ENCODE results near the gene SCP2D1.

DNA sequence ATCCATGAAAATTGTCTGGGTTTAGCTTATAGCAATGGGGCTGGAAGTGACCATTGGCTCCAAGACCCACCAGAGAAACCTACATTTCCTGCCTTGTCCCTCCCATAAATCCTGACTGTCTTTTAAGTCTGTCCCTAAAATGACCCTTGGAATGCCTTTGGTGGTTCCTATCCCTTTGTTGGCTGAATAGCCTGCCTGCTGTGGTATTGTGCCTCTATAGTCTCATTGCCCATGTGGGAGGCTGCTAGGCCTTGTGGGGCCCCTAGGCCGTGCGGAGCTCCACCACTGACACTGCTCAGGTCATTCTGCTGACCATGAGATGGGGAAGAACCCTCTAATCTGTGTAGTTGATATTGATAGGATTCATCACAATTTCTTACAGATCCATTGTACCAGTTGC is 43.3 kb downstream of the SCP2D1 start:
- TF ChIP-seq, protein P1, sequence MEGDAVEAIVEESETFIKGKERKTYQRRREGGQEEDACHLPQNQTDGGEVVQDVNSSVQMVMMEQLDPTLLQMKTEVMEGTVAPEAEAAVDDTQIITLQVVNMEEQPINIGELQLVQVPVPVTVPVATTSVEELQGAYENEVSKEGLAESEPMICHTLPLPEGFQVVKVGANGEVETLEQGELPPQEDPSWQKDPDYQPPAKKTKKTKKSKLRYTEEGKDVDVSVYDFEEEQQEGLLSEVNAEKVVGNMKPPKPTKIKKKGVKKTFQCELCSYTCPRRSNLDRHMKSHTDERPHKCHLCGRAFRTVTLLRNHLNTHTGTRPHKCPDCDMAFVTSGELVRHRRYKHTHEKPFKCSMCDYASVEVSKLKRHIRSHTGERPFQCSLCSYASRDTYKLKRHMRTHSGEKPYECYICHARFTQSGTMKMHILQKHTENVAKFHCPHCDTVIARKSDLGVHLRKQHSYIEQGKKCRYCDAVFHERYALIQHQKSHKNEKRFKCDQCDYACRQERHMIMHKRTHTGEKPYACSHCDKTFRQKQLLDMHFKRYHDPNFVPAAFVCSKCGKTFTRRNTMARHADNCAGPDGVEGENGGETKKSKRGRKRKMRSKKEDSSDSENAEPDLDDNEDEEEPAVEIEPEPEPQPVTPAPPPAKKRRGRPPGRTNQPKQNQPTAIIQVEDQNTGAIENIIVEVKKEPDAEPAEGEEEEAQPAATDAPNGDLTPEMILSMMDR (conservative IDR thresholded peaks at IDR 0.05; ENCODE audit: low read depth, low read length): no peak
- no peak for TF ChIP-seq EZH2 (IDR thresholded peaks at IDR 0.05; ENCODE audit: borderline replicate concordance, low read depth, low read length, poor library complexity, severe bottlenecking)
